HG03025 (cell line): ENCODE data around the gene ARHGAP1.

Source experiments
- ATAC-seq: cut with Tn5 transposase; IDR thresholded peaks from one replicate; pipeline ENCODE4 v1.9.1; 2021; ENCODE audit warnings: mild to moderate bottlenecking, moderate library complexity; ENCODE audit not compliant: unreplicated experiment, low FRiP score

ARHGAP1 gene

GRCh38 chr11:46643986-46644385, 56.4 kb downstream of the ARHGAP1 start:
- ATAC-seq = no peak

DNA sequence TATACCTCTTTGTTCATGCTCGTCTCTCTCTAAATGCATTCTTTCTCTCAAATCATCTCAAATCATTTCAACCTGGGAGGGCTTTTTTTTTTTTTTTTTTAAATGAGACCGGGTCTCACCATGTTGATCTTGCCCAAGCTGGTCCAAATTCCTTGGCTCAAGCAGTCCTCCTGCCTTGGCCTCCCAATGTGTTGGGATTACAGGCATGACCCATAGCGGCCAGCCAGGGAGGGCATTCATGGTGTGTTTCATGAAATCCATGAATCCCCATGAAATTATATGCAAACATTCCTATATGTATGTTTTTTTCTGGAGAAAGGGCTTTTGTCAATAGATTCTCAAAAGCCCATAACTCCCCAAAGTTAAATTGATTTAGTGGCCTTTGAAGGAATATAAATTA, 56.9 kb downstream of the ARHGAP1 start:
- no peak for ATAC-seq

- ATAC-seq = no peak
Measured at GRCh38 chr11:46642627-46643335, 57.6 kb downstream of the ARHGAP1 start.

- ATAC-seq = no peak
Measured at GRCh38 chr11:46641639-46642038, 58.8 kb downstream of the ARHGAP1 start.

DNA sequence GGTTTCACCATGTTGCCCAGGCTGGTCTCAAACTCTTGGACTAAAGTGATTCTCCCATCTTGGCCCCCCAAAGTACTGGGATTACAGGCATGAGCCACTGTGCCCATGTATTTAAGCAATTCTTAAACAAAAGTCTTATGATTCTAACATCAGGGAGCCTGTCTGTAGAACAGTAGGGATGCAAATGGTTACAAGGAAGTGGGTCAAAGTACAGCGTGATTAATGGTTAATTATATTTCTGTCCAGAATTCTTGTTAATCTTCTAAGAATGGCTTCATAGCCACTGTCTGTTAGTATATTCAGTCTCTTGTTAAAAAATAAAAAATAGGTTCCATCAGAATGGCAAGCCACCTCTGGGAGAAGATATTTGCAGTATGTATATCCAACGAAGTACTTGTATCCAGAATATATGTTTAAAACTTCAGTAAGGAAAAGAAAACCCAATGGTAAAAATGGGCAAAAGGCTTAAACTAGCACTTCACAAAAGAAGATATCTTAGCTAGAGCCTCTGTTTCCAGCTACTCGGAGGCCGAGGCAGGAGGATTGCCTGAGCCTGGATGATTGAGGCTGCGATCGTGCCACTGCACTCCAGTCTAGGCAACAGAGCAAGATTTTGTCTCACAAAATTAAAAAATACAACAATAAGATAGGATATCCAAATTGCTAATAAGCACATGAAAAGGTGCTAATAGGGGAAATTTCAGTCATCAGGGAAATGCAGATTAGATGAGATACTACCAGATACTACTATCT, 60.2 kb downstream of the ARHGAP1 start:
- no peak for ATAC-seq

GRCh38 chr11:46639197-46639839, 61.1 kb downstream of the ARHGAP1 start:
- no peak for ATAC-seq

GRCh38 chr11:46637546-46637945, 62.9 kb downstream of the ARHGAP1 start:
- no peak for ATAC-seq

GRCh38 chr11:46635557-46636139, 64.8 kb downstream of the ARHGAP1 start:
- ATAC-seq = no peak

GRCh38 chr11:46633291-46634217, 66.9 kb downstream of the ARHGAP1 start:
- ATAC-seq = no peak

GRCh38 chr11:46632502-46632901, 67.9 kb downstream of the ARHGAP1 start:
- ATAC-seq = no peak

DNA sequence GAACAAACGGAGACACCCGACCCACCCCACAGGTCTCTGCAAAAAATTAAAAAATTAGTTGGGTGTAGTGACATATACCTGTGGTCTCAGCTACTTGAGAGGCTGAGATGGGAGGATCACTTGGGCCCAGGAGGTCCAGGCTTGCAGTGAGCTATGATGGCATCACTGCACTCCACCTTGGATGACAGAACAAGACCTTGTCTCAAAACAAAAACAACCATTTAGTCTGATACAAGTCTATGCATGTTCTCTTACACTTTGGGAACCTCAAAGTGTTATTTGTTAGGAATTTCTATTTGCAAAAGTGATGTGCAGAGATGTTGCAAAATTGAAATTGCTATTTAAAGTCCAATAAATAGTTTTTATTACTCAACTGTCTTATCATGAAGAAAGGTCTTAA, 68.7 kb downstream of the ARHGAP1 start:
- no peak for ATAC-seq

DNA sequence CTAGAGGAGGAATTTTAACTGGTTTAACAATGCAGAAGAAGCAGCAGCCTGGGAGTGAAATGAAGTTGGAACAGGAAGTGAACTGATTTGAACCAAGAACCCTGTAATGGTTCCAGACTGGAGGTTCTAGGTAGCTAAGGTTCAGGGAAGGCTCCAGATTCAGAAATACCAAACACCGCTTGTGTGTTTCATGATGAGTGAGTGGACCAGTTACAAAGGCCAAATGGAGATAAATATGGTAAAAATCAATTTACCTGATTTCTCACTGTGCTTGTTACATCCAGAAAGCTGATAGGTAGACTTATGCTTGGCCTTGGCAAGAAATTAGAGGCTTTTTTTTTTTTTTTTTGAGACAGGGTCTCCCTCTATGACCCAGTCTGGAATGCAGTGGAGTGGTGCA, 70.2 kb downstream of the ARHGAP1 start:
- ATAC-seq = no peak

GRCh38 chr11:46628961-46629360, 71.5 kb downstream of the ARHGAP1 start:
- no peak for ATAC-seq
